Measurements from ENCODE around the gene NOX5.

Gene NOX5

GRCh38 chr15:69025320-69025719 is 10.8 kb downstream of the NOX5 start:
- DNase-seq, result no peak

- no peak for DNase-seq
These were observed 11.9 kb downstream of the NOX5 start for GRCh38 chr15:69026355-69026754.

- no peak for DNase-seq
These were observed 13.6 kb downstream of the NOX5 start for GRCh38 chr15:69027976-69028518.

- DNase-seq, result peak; percentile 23 to 44
These were observed 16.8 kb downstream of the NOX5 start for GRCh38 chr15:69031013-69032001.

GRCh38 chr15:69032031-69032430 is 17.5 kb downstream of the NOX5 start:
- no peak for DNase-seq

- DNase-seq, result no peak
These were observed 18.3 kb downstream of the NOX5 start for GRCh38 chr15:69032703-69033373.

- DNase-seq, result peak in 1 of 2 donors; percentile 7
These were observed 19.9 kb downstream of the NOX5 start for GRCh38 chr15:69034352-69034751.

- DNase-seq, result no peak
These were observed 20.9 kb downstream of the NOX5 start for GRCh38 chr15:69035205-69035917.

GRCh38 chr15:69035918-69036258 is 21.4 kb downstream of the NOX5 start:
- DNase-seq, result no peak

GRCh38 chr15:69036826-69037225 is 22.3 kb downstream of the NOX5 start:
- DNase-seq, result no peak

GRCh38 chr15:69037482-69037881 is 23.0 kb downstream of the NOX5 start:
- no peak for DNase-seq

GRCh38 chr15:69037977-69038376 is 23.5 kb downstream of the NOX5 start:
- no peak for DNase-seq

GRCh38 chr15:69038508-69038907 is 24.0 kb downstream of the NOX5 start:
- DNase-seq, result no peak

GRCh38 chr15:69039516-69040225 is 25.2 kb downstream of the NOX5 start:
- DNase-seq, result no peak

GRCh38 chr15:69042531-69042930 is 28.0 kb downstream of the NOX5 start:
- no peak for DNase-seq

- DNase-seq, result no peak
These were observed 31.3 kb downstream of the NOX5 start for GRCh38 chr15:69045802-69046201.

- DNase-seq, result no peak
These were observed 32.3 kb downstream of the NOX5 start for GRCh38 chr15:69046781-69047180.

GRCh38 chr15:69049976-69050375 is 35.5 kb downstream of the NOX5 start:
- no peak for DNase-seq

- no peak for DNase-seq
These were observed 40.8 kb downstream of the NOX5 start for GRCh38 chr15:69055251-69055650.

GRCh38 chr15:69056365-69056764 is 41.9 kb downstream of the NOX5 start:
- no peak for DNase-seq

- DNase-seq, result peak; percentile 62 to 96
These were observed 44.5 kb downstream of the NOX5 start for GRCh38 chr15:69058830-69059556.

- DNase-seq, result no peak
These were observed 45.1 kb downstream of the NOX5 start for GRCh38 chr15:69059557-69059943.

Data from inflammatory macrophage treated with lipopolysaccharide for 1 hour (primary cell).